ENCODE results near the gene CADM4. TPM values are rescaled to one million over a fixed set of nuclear protein-coding genes. Genes with fewer than 3 reads are reported as not detected.
A peak's percentile ranks its signal among the peaks of the same experiment; 100 is the strongest.

The CADM4 gene
- polyA plus RNA-seq, 3 donors = 42.9 to 59.2 (median 50.2) TPM

- peak; percentile 92 to 99 (median 98) for DNase-seq (ENCODE audit: extremely low read depth in 1 of 11, low read depth in 9 of 11, low spot score in 4 of 11)
Observed at GRCh38 chr19:43575156-43575950, 64.3 kb downstream of the CADM4 start, which contains the start of the genes PINLYP and XRCC1. Gene PINLYP (plus strand): TSS chr19:43575801. CDS start chr19:43577192, 1,391 bp downstream. Gene XRCC1 (minus strand): TSS chr19:43575527. CDS start chr19:43575458, 69 bp downstream.

- DNase-seq (ENCODE audit: extremely low read depth in 1 of 11, low read depth in 9 of 11, low spot score in 4 of 11) = no peak
Observed at GRCh38 chr19:43574424-43575155, 65.1 kb downstream of the CADM4 start.

Other genes starting within 250 kb of the CADM4 start
- not detected for gene TEX101, start 225.0 kb downstream of the CADM4 start, polyA plus RNA-seq (ENCODE audit: insufficient read length in 3 of 3)
- 10 to 100 TPM in 1 of 3 donors, 1 to 10 TPM in 2; 1.8 to 13.2 (median 3.1) TPM for gene LYPD3, start 174.2 kb downstream of the CADM4 start, polyA plus RNA-seq (ENCODE audit: insufficient read length in 3 of 3)
- 10 to 100 TPM in 1 of 3 donors, 1 to 10 TPM in 2; 4.9 to 14.5 (median 9.3) TPM for gene PHLDB3, start 135.1 kb downstream of the CADM4 start, polyA plus RNA-seq (ENCODE audit: insufficient read length in 3 of 3)
- gene ETHE1, start 112.6 kb downstream of the CADM4 start, polyA plus RNA-seq (ENCODE audit: insufficient read length in 3 of 3) = 10 to 100 TPM; 21.8 to 33.8 (median 28.7) TPM
- 1 to 10 TPM; 2.3 to 3.3 (median 2.4) TPM for gene ZNF575, start 106.7 kb downstream of the CADM4 start, polyA plus RNA-seq (ENCODE audit: insufficient read length in 3 of 3)
- 10 to 100 TPM; 61.0 to 81.4 (median 73.1) TPM for gene XRCC1, start 64.3 kb downstream of the CADM4 start, polyA plus RNA-seq (ENCODE audit: insufficient read length in 3 of 3)
- 10 to 100 TPM; 16.6 to 19.1 (median 17.7) TPM for gene PINLYP, start 64.0 kb downstream of the CADM4 start, polyA plus RNA-seq (ENCODE audit: insufficient read length in 3 of 3)
- gene IRGQ, start 43.7 kb downstream of the CADM4 start, polyA plus RNA-seq (ENCODE audit: insufficient read length in 3 of 3) = 10 to 100 TPM; 15.8 to 19.8 (median 16.2) TPM
- gene ZNF576, start 43.3 kb downstream of the CADM4 start, polyA plus RNA-seq (ENCODE audit: insufficient read length in 3 of 3) = 10 to 100 TPM; 11.0 to 13.8 (median 13.3) TPM
- 1 to 10 TPM in 1 of 3 donors, under 1 TPM in 2; 0.67 to 2.1 (median 0.70) TPM for gene SRRM5, start 27.8 kb downstream of the CADM4 start, polyA plus RNA-seq (ENCODE audit: insufficient read length in 3 of 3)
- 100 to 1,000 TPM in 2 of 3 donors, 10 to 100 TPM in 1; 79.5 to 128 (median 101) TPM for gene ZNF428, start 20.2 kb downstream of the CADM4 start, polyA plus RNA-seq (ENCODE audit: insufficient read length in 3 of 3)
- gene PLAUR, start 30.3 kb upstream of the CADM4 start, polyA plus RNA-seq (ENCODE audit: insufficient read length in 3 of 3) = 10 to 100 TPM in 1 of 3 donors, 1 to 10 TPM in 2; 7.9 to 13.5 (median 10.0) TPM
- gene IRGC, start 76.2 kb upstream of the CADM4 start, polyA plus RNA-seq (ENCODE audit: insufficient read length in 3 of 3) = not detected
- 10 to 100 TPM; 45.3 to 64.3 (median 53.6) TPM for gene SMG9, start 115.1 kb upstream of the CADM4 start, polyA plus RNA-seq (ENCODE audit: insufficient read length in 3 of 3)
- gene KCNN4, start 141.1 kb upstream of the CADM4 start, polyA plus RNA-seq (ENCODE audit: insufficient read length in 3 of 3) = 1 to 10 TPM in 2 of 3 donors, under 1 TPM in 1; 0.70 to 2.8 (median 1.2) TPM
- gene LYPD5, start 162.6 kb upstream of the CADM4 start, polyA plus RNA-seq (ENCODE audit: insufficient read length in 3 of 3) = under 1 TPM; 0.17 to 0.41 (median 0.30) TPM
- gene ZNF283, start 187.5 kb upstream of the CADM4 start, polyA plus RNA-seq (ENCODE audit: insufficient read length in 3 of 3) = 10 to 100 TPM; 14.5 to 22.3 (median 14.9) TPM
- 10 to 100 TPM; 10.5 to 16.5 (median 16.5) TPM for gene ZNF404, start 244.1 kb upstream of the CADM4 start, polyA plus RNA-seq (ENCODE audit: insufficient read length in 3 of 3)